KOPT-K1 (cell line): ENCODE data around the gene MX2.
"Not testable (repeated sequence)": the region's sequence is repeated elsewhere in the genome, so short reads cannot be mapped to it uniquely, and the experiment has no call there.

ENCODE experiments used
- H3K27ac ChIP-seq: fragments of 200-600 bp; sonication (generic); 2 replicates; pipeline ENCODE4 v1.5.1; 2016; ENCODE audit warnings: antibody characterized with exemption, mild to moderate bottlenecking, low read depth, low read length; ENCODE audit not compliant: poor library complexity, severe bottlenecking
- H3K36me3 ChIP-seq: fragments of 200-600 bp; sonication (generic); 2 replicates; pipeline ENCODE4 v1.5.1; 2017; ENCODE audit warnings: antibody characterized with exemption, mild to moderate bottlenecking, low read length, moderate library complexity; ENCODE audit not compliant: insufficient read depth
- H3K9me3 ChIP-seq: fragments of 200-600 bp; sonication (generic); 2 replicates; pipeline ENCODE4 v1.5.1; 2017; ENCODE audit warnings: antibody characterized with exemption, low read length, mild to moderate bottlenecking; ENCODE audit not compliant: insufficient read depth, poor library complexity, severe bottlenecking

The MX2 gene

GRCh38 chr21:41403331-41403730, 41.5 kb downstream of the MX2 start:
- Histone ChIP-seq H3K27ac (no peak overlapping the region), H3K36me3 (no peaks in the 10 kb centered on the region), H3K9me3 (no peaks in the 10 kb centered on the region)

GRCh38 chr21:41403966-41404365, 42.1 kb downstream of the MX2 start:
- no peak overlapping the region for H3K27ac ChIP-seq
- no peaks in the 10 kb centered on the region for H3K9me3 ChIP-seq
- H3K36me3 ChIP-seq: no peaks in the 10 kb centered on the region

GRCh38 chr21:41405321-41405720, 43.5 kb downstream of the MX2 start:
- no peaks in the 10 kb centered on the region for H3K36me3 ChIP-seq
- no peaks in the 10 kb centered on the region for H3K9me3 ChIP-seq
- H3K27ac ChIP-seq: no peak overlapping the region

GRCh38 chr21:41406340-41406739, 44.5 kb downstream of the MX2 start:
- Histone ChIP-seq H3K9me3 (no peaks in the 10 kb centered on the region), H3K27ac (no peak overlapping the region), H3K36me3 (no peaks in the 10 kb centered on the region)

- Histone ChIP-seq H3K9me3 (no peaks in the 10 kb centered on the region), H3K27ac (no peak overlapping the region), H3K36me3 (no peaks in the 10 kb centered on the region)
These were observed 46.0 kb downstream of the MX2 start for GRCh38 chr21:41407541-41408460.

GRCh38 chr21:41410361-41410760, 48.5 kb downstream of the MX2 start:
- Histone ChIP-seq H3K9me3 (no peaks in the 10 kb centered on the region), H3K36me3 (no peaks in the 10 kb centered on the region), H3K27ac (no peak overlapping the region)

GRCh38 chr21:41410767-41411448, 49.1 kb downstream of the MX2 start:
- H3K27ac ChIP-seq: no peak overlapping the region
- no peaks in the 10 kb centered on the region for H3K9me3 ChIP-seq
- no peaks in the 10 kb centered on the region for H3K36me3 ChIP-seq

- Histone ChIP-seq H3K27ac (no peak overlapping the region), H3K36me3 (no peaks in the 10 kb centered on the region), H3K9me3 (no peaks in the 10 kb centered on the region)
These were observed 49.7 kb downstream of the MX2 start for GRCh38 chr21:41411449-41412089.

GRCh38 chr21:41417505-41417904, 55.7 kb downstream of the MX2 start:
- not testable (repeated sequence) for H3K9me3 ChIP-seq, H3K27ac ChIP-seq, H3K36me3 ChIP-seq

GRCh38 chr21:41418393-41418792, 56.6 kb downstream of the MX2 start:
- Histone ChIP-seq H3K27ac (no peak overlapping the region), H3K9me3 (no peaks in the 10 kb centered on the region), H3K36me3 (no peaks in the 10 kb centered on the region)

- no peaks in the 10 kb centered on the region for H3K36me3 ChIP-seq
- no peak overlapping the region for H3K27ac ChIP-seq
- no peaks in the 10 kb centered on the region for H3K9me3 ChIP-seq
These were observed 57.3 kb downstream of the MX2 start for GRCh38 chr21:41418956-41419680.

- Histone ChIP-seq H3K27ac (peak overlapping the region; percentile 51), H3K9me3 (no peaks in the 10 kb centered on the region), H3K36me3 (no peaks in the 10 kb centered on the region)
These were observed 58.4 kb downstream of the MX2 start for GRCh38 chr21:41419921-41420862.

GRCh38 chr21:41420998-41421397, 59.2 kb downstream of the MX2 start:
- not testable (repeated sequence) for H3K9me3 ChIP-seq, H3K36me3 ChIP-seq, H3K27ac ChIP-seq
